IMR-90 (cell line): ENCODE data around the gene EYS. TPM values are rescaled to one million over a fixed set of nuclear protein-coding genes. Genes with fewer than 3 reads are reported as not detected.

Experiments used
- ATAC-seq: fragments of 200-7000 bp; cut with Tn5 transposase; 2 replicates; pipeline ENCODE4 v1.9.1; 2020; ENCODE audit warnings: low read depth, mild to moderate bottlenecking, moderate library complexity
- BruUV-seq: library from RNA; stranded (reverse); fragments of 400-500 nt; replicated peaks from 2 replicates; lab custom pipeline; 2021; lab: Mats Ljungman, UMichigan
- CTCF ChIA-PET: fragments of 300-600 bp; formaldehyde crosslinking; extraction: SDS; loops from one replicate; lab custom pipeline; 2021; ENCODE audit warnings: antibody characterized with exemption; lab: Yijun Ruan, JAX
- POLR2A ChIA-PET: fragments of 300-600 bp; sonication (Branson Sonifier 250); formaldehyde crosslinking; loops from one replicate; lab custom pipeline; 2022; ENCODE audit warnings: antibody characterized with exemption; ENCODE audit not compliant: unreplicated experiment; lab: Charles Lee
- DNase-seq: peaks from one replicate; pipeline ENCODE4 v3.0.0; 2013
- H2AFZ ChIP-seq: replicated peaks from 2 replicates; pipeline ENCODE3; 2013; ENCODE audit warnings: low read length, mild to moderate bottlenecking; ENCODE audit not compliant: poor library complexity
- H2AK5ac ChIP-seq: 2 replicates; pipeline ENCODE4 v1.6.1; 2013; ENCODE audit warnings: low read depth, low read length, inconsistent platforms
- H2AK9ac ChIP-seq: replicated peaks from 2 replicates; pipeline ENCODE3; 2013; ENCODE audit warnings: mild to moderate bottlenecking, low read depth, low read length, moderate library complexity; ENCODE audit not compliant: poor library complexity
- H2BK120ac ChIP-seq: 2 replicates; pipeline ENCODE4 v1.6.1; 2013; ENCODE audit warnings: low read depth, low read length, inconsistent platforms
- H2BK15ac ChIP-seq: 3 replicates; pipeline ENCODE4 v1.6.1; 2013; ENCODE audit warnings: low read depth, low read length, inconsistent platforms
- H2BK20ac ChIP-seq: 2 replicates; pipeline ENCODE4 v1.6.1; 2013; ENCODE audit warnings: low read depth, mild to moderate bottlenecking, inconsistent platforms, low read length, moderate library complexity
- H2BK5ac ChIP-seq: 2 replicates; pipeline ENCODE4 v1.6.1; 2013; ENCODE audit warnings: mild to moderate bottlenecking, low read depth, low read length, inconsistent platforms; ENCODE audit not compliant: poor library complexity, severe bottlenecking
- H3K14ac ChIP-seq: replicated peaks from 2 replicates; pipeline ENCODE4 v1.6.1; 2013; ENCODE audit warnings: low read depth, low read length, inconsistent platforms
- H3K18ac ChIP-seq: 2 replicates; pipeline ENCODE4 v1.6.1; 2013; ENCODE audit warnings: low read depth, low read length, control low read depth
- H3K23ac ChIP-seq: 2 replicates; pipeline ENCODE4 v1.6.1; 2013; ENCODE audit warnings: low read depth, low read length, inconsistent platforms
- H3K27ac ChIP-seq: 2 replicates; pipeline ENCODE4 v1.5.1; 2013; ENCODE audit warnings: mild to moderate bottlenecking, control low read depth, low read length; ENCODE audit not compliant: insufficient read depth
- H3K27me3 ChIP-seq: 2 replicates; pipeline ENCODE4 v1.6.1; 2013; ENCODE audit warnings: low read length; ENCODE audit not compliant: control insufficient read depth, insufficient read depth
- H3K36me3 ChIP-seq: 2 replicates; pipeline ENCODE4 v1.6.1; 2013; ENCODE audit warnings: low read length, mixed read lengths; ENCODE audit not compliant: control insufficient read depth, insufficient read depth
- H3K4ac ChIP-seq: 2 replicates; pipeline ENCODE4 v1.6.1; 2013; ENCODE audit warnings: low read depth, low read length, inconsistent platforms
- H3K4me1 ChIP-seq: 2 replicates; pipeline ENCODE4 v1.6.1; 2013; ENCODE audit warnings: low read length, mixed read lengths; ENCODE audit not compliant: control insufficient read depth, insufficient read depth
- H3K4me2 ChIP-seq: 2 replicates; pipeline ENCODE4 v1.6.1; 2013; ENCODE audit warnings: low read depth, mild to moderate bottlenecking, control low read depth, low read length, moderate library complexity
- H3K4me3 ChIP-seq: 2 replicates; pipeline ENCODE4 v1.5.1; 2013; ENCODE audit warnings: low read depth, mild to moderate bottlenecking, control low read depth, low read length, moderate library complexity; ENCODE audit not compliant: insufficient read depth
- H3K56ac ChIP-seq: 2 replicates; pipeline ENCODE4 v1.6.1; 2013; ENCODE audit warnings: low read length, inconsistent platforms; ENCODE audit not compliant: insufficient read depth; ENCODE audit errors: extremely low read depth
- H3K79me1 ChIP-seq, 2 experiments: 2 replicates each; pipeline ENCODE4 v1.6.1; 2013; ENCODE audit warnings: low read length in 2 of 2, inconsistent platforms in 1 of 2, low read depth in 1 of 2
- H3K9ac ChIP-seq: 2 replicates; pipeline ENCODE4 v1.6.1; 2013; ENCODE audit warnings: low read depth, low read length, control low read depth
- H3K9me1 ChIP-seq: 2 replicates; pipeline ENCODE4 v1.6.1; 2013; ENCODE audit warnings: low read length, inconsistent platforms; ENCODE audit not compliant: insufficient read depth
- H3K9me3 ChIP-seq: 2 replicates; pipeline ENCODE4 v1.6.1; 2013; ENCODE audit warnings: low read length; ENCODE audit not compliant: control insufficient read depth, insufficient read depth
- H4K20me1 ChIP-seq: 2 replicates; pipeline ENCODE4 v1.6.1; 2013; ENCODE audit warnings: low read length, inconsistent platforms; ENCODE audit not compliant: insufficient read depth
- H4K5ac ChIP-seq: 2 replicates; pipeline ENCODE4 v1.6.1; 2013; ENCODE audit warnings: mild to moderate bottlenecking, low read depth, low read length, control low read depth
- H4K8ac ChIP-seq, 2 experiments: 2 replicates each; pipeline ENCODE4 v1.6.1; 2013; ENCODE audit warnings: low read depth in 2 of 2, low read length in 2 of 2, control low read depth in 1 of 2, inconsistent platforms in 1 of 2
- H4K91ac ChIP-seq: 2 replicates; pipeline ENCODE4 v1.6.1; 2013; ENCODE audit warnings: low read depth, low read length, inconsistent platforms; ENCODE audit not compliant: insufficient read depth
- MXI1 ChIP-seq: IDR thresholded peaks from 2 replicates; pipeline ENCODE4 v1.6.1; 2012; ENCODE audit warnings: low read depth, mild to moderate bottlenecking, low read length, moderate library complexity, borderline replicate concordance
- RAD21 ChIP-seq: IDR thresholded peaks from 2 replicates; pipeline ENCODE4 v1.6.1; 2012; ENCODE audit warnings: low read length, improper control_type of control experiment
- WGBS, 2 experiments: methylation state at CpG; one replicate each; pipeline versions ENCODE4 v1.1.5 to v1.1.7; 2013; ENCODE audit warnings: missing lambda C conversion rate in 2 of 2; ENCODE audit not compliant: insufficient read length in 1 of 2; ENCODE audit errors: extremely low coverage in 2 of 2; 5-methylcytosine and 5-hydroxymethylcytosine counted together
- dilution Hi-C: fragments of 300-500 bp; cut with HindIII; formaldehyde crosslinking; loops from one replicate; pipeline ENCODE4 v1.14.3; 2018; ENCODE audit warnings: low sequenced_read_pairs; ENCODE audit not compliant: unreplicated experiment
- in situ Hi-C: fragments of 300-500 bp; cut with MboI; formaldehyde crosslinking; loops from 3 replicates; pipeline ENCODE4 v1.14.3; 2019; ENCODE audit warnings: low sequenced_read_pairs, inconsistent platforms, mixed read lengths
- intact Hi-C: fragments of 100-400 bp; cut with micrococcal nuclease; formaldehyde crosslinking; loops from 2 replicates; pipeline ENCODE4 v1.10.0; 2022
- polyA plus RNA-seq, 3 experiments: library from polyadenylated mRNA; depleted of rRNA; stranded (reverse); fragments of >200 nt; gene quantifications; 2 replicates each; pipeline ENCODE4 v1.2.3, GENCODE V29; 2012; ENCODE audit warnings: low replicate concordance in 1 of 3
- total RNA-seq: library from RNA; depleted of rRNA; stranded (reverse); fragments of >200 nt; gene quantifications from 2 replicates; pipeline ENCODE4 v1.2.3, GENCODE V29; 2012

The EYS gene
- total and polyA plus RNA-seq, 2 of the 4 experiments (the other 2 are of a cell fraction), result under 0.01 TPM; not detected in 1

- intact Hi-C loops (loop anchor here (5.0 to 10.0 kb wide), 3 partner anchors 80 to 518 kb away; no protein-coding TSS in a partner anchor), dilution Hi-C loops (no loop called here)
- TF ChIP-seq RAD21, result peak; percentile 18; the same call in 1 of the 2 replicates
- no peak for TF ChIP-seq MXI1
Observed at GRCh38 chr6:63816982-63817436, 1890.0 kb downstream of the EYS start.

More at GRCh38 chr6:63816982-63817436, 1890.0 kb downstream of the EYS start:
- DNase-seq, result peak; percentile 27
- Histone ChIP-seq H2BK5ac (no peak overlapping the region), H4K91ac (no peak overlapping the region), H2BK15ac (peak overlapping the region; percentile 4; the same call in 1 of the 3 replicates), H2BK120ac (no peak overlapping the region), H3K9ac (0 out of 2 replicates have a peak overlapping the region, but pooled peaks have one; percentile 14), H3K4me1 (peaks cover 9% of the 10 kb centered on the region), H3K4me3 (no peak overlapping the region), H3K9me1 (no peaks in the 10 kb centered on the region), H3K14ac (peak overlapping the region; percentile 46; the same call in 1 of the 2 replicates), H2AK5ac (peak overlapping the region; percentile 48; the same call in 1 of the 2 replicates), H2AFZ (peak overlapping the region; percentile 83), H3K27me3 (no peaks in the 10 kb centered on the region), H4K20me1 (no peaks in the 10 kb centered on the region), H2BK20ac (peak overlapping the region; percentile 61; the same call in 1 of the 2 replicates), H2AK9ac (no peak overlapping the region), H3K23ac (no peak overlapping the region), H3K9me3 (no peaks in the 10 kb centered on the region), H3K4ac (peak overlapping the region; percentile 43; the same call in 1 of the 2 replicates), H4K8ac (peak overlapping the region in 1 of 2 experiments; percentile 56; a peak in 2 of 4 replicates), H3K79me1 (no peaks in the 10 kb centered on the region), H3K18ac (peak overlapping the region; percentile 63; the same call in 1 of the 2 replicates), H3K36me3 (no peaks in the 10 kb centered on the region), H3K27ac (no peak overlapping the region), H3K4me2 (no peak overlapping the region), H4K5ac (peak overlapping the region; percentile 97), H3K56ac (no peak overlapping the region)
- peak; percentile 73 for ATAC-seq
- CTCF ChIA-PET, result interaction anchor here (0.6 to 1.8 kb wide), 3 partner anchors 9 to 43 kb away, joined by 4 to 8 read pairs (median 6); no protein-coding TSS in a partner anchor
- POLR2A ChIA-PET, result no interaction called here
- WGBS, 2 experiments, result no CpG with 5 or more reads among the region's 1 CpG
- no TSS peak for BruUV-seq
- in situ Hi-C loops, result no loop called here
